ENCODE measurements around the gene PA2G4. TPM values are rescaled to one million over a fixed set of nuclear protein-coding genes. Genes with fewer than 3 reads are reported as not detected.

PA2G4 gene
- total and polyA plus RNA-seq, 5 donors, result 65.5 to 77.6 (median 73.3) TPM

- H3K27me3 ChIP-seq (ENCODE audit: control insufficient read depth, insufficient read depth), result no peaks in the 10 kb centered on the region
- 83% methylated on average over 14 of the region's 14 CpGs for WGBS
- DNase-seq, result no peak
- H3K27ac ChIP-seq (ENCODE audit: low read length), result no peak overlapping the region
- no peaks in the 10 kb centered on the region for H3K9me3 ChIP-seq (ENCODE audit: control insufficient read depth, low read length)
- no peak for ATAC-seq
- H3K4me3 ChIP-seq (ENCODE audit: low read length), result no peak overlapping the region
- H3K4me1 ChIP-seq (ENCODE audit: control insufficient read depth, insufficient read depth, low read length), result no peaks in the 10 kb centered on the region
- intact Hi-C loops (cut with DNase I), result no loop called here
Measured at GRCh38 chr12:56101045-56101444, 3.3 kb upstream of the PA2G4 start.

DNA sequence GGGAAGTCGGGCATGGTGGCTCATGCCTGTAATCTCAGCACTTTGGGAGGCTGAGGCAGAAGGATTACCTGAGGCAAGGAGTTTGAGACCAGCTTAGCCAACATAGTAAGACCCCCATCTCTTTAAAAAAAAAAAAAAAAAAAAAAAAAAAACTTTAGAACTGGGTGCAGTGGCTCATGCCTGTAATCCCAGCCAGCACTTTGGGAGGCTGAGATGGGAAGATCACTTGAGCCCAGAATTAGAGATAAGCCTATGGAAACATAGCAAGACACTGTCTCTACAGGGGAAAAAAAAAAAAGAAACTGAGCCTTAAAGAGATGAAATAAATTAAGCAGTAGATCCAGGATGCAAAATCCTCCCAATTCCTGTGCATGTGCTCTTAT lies 1.7 kb upstream of the PA2G4 start:
- intact Hi-C loops (cut with DNase I), result no loop called here
- no peak for DNase-seq
- no peak overlapping the region for H3K4me3 ChIP-seq (ENCODE audit: low read length)
- H3K27me3 ChIP-seq (ENCODE audit: control insufficient read depth, insufficient read depth), result no peaks in the 10 kb centered on the region
- H3K27ac ChIP-seq (ENCODE audit: low read length), result no peak overlapping the region
- no peaks in the 10 kb centered on the region for H3K4me1 ChIP-seq (ENCODE audit: control insufficient read depth, insufficient read depth, low read length)
- ATAC-seq, result no peak
- 72% methylated on average over 1 of the region's 1 CpG for WGBS
- no peaks in the 10 kb centered on the region for H3K9me3 ChIP-seq (ENCODE audit: control insufficient read depth, low read length)

DNA sequence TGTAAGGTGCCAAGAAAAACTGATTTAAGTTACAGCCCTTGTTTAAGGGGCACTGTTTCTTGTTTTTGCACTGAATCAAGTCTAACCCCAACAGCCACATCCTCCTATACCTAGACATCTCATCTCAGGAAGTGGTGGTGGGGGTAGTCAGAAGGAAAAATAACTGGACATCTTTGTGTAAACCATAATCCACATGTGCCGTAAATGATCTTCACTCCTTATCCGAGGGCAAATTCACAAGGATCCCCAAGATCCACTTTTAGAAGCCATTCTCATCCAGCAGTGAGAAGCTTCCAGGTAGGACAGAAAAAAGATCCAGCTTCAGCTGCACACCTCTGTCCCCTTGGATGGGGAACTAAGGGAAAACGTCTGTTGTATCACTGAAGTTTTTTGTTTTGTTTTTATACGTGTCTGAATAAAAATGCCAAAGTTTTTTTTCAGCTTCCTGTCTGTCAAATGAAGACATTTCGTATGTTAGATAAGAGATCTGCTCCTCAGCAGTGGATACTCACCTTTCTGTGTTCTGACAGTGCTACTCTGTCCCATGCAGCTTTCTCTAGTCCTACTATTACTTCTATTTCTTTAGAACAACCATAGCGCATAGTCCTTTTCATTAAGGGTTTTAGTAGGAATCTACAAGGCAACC lies 1.2 kb upstream of the PA2G4 start:
- intact Hi-C loops (cut with DNase I), result no loop called here
- ATAC-seq, result no peak
- no peaks in the 10 kb centered on the region for H3K27me3 ChIP-seq (ENCODE audit: control insufficient read depth, insufficient read depth)
- H3K9me3 ChIP-seq (ENCODE audit: control insufficient read depth, low read length), result no peaks in the 10 kb centered on the region
- WGBS, result 49% methylated on average over 6 of the region's 6 CpGs
- H3K4me3 ChIP-seq (ENCODE audit: low read length), result peak overlapping the region; percentile 83
- no peaks in the 10 kb centered on the region for H3K4me1 ChIP-seq (ENCODE audit: control insufficient read depth, insufficient read depth, low read length)
- no peak overlapping the region for H3K27ac ChIP-seq (ENCODE audit: low read length)
- DNase-seq, result no peak

DNA sequence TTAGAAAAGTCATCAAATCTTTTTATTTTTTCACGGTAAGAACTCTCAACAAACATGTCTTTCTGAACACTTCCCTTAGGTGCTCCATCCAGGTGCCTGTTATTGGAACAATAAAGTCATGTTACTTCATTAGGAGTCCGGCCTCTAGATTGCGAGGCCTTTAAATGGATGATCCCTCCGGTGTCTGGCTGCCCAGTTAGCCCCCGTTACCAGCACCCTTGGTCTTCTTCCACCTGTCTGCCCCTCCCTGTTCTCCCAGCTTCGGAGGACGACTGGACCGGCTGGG lies 593 bp upstream of the PA2G4 start:
- no peak for ATAC-seq
- no peaks in the 10 kb centered on the region for H3K9me3 ChIP-seq (ENCODE audit: control insufficient read depth, low read length)
- peak overlapping the region; percentile 83 for H3K4me3 ChIP-seq (ENCODE audit: low read length)
- H3K27ac ChIP-seq (ENCODE audit: low read length), result peak overlapping the region; percentile 88
- no peaks in the 10 kb centered on the region for H3K27me3 ChIP-seq (ENCODE audit: control insufficient read depth, insufficient read depth)
- intact Hi-C loops (cut with DNase I), result no loop called here
- no peaks in the 10 kb centered on the region for H3K4me1 ChIP-seq (ENCODE audit: control insufficient read depth, insufficient read depth, low read length)
- DNase-seq, result no peak
- 2% methylated on average over 8 of the region's 8 CpGs for WGBS

GRCh38 chr12:56104815-56105608 lies 653 bp downstream of the PA2G4 start:
- peak; percentile 49 to 77 (median 52) for DNase-seq
- Histone ChIP-seq H3K27me3 (ENCODE audit: control insufficient read depth, insufficient read depth) (no peaks in the 10 kb centered on the region), H3K9me3 (ENCODE audit: control insufficient read depth, low read length) (no peaks in the 10 kb centered on the region), H3K4me1 (ENCODE audit: control insufficient read depth, insufficient read depth, low read length) (no peaks in the 10 kb centered on the region), H3K4me3 (ENCODE audit: low read length) (peak overlapping the region; percentile 48), H3K27ac (ENCODE audit: low read length) (peak overlapping the region; percentile 84)
- intact Hi-C loops (cut with DNase I), result no loop called here
- peak; percentile 31 to 50 for ATAC-seq
- WGBS, result under 1% methylated on average over 40 of the region's 40 CpGs

DNA sequence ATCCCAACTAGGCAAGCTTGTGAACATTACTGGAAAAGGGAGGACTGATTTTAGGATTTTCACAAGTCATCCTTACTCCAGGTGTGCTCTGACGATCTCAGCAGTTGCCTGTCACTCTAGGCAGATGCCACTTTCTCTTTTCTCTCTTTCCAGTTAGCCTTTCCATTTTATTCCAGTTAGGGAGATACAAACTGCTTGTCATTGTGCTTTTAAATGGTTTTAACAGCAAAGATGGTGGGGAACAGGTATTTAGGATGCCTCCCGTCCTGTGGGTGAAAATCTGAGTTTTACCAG lies 1.2 kb downstream of the PA2G4 start:
- whole genome bisulfite sequencing, result 33% methylated on average over 2 of the region's 2 CpGs
- intact Hi-C loops (cut with DNase I), result no loop called here
- no peak for ATAC-seq

DNA sequence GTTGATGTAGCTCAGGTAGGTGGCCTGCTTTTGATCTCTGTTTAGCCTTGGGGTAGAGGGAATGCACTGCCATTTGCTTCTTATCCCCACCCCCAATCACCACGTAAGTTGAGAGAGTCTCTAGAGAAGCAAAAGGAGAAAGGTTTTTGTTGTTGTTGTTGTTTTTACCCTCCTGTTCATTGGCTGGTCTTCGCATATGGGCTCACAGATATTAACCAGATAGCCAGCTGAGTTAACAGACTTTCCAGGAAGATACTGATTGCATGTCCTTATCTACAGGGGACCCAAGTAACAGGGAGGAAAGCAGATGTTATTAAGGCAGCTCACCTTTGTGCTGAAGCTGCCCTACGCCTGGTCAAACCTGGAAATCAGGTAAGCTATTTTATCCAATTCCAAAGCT lies 2.9 kb downstream of the PA2G4 start:
- Histone ChIP-seq H3K27ac (ENCODE audit: low read length) (no peak overlapping the region), H3K4me3 (ENCODE audit: low read length) (no peak overlapping the region), H3K27me3 (ENCODE audit: control insufficient read depth, insufficient read depth) (no peaks in the 10 kb centered on the region), H3K9me3 (ENCODE audit: control insufficient read depth, low read length) (no peaks in the 10 kb centered on the region), H3K4me1 (ENCODE audit: control insufficient read depth, insufficient read depth, low read length) (no peaks in the 10 kb centered on the region)
- ATAC-seq (no peak), DNase-seq (no peak)
- WGBS, result 91% methylated on average over 3 of the region's 3 CpGs
- intact Hi-C loops (cut with DNase I), result no loop called here

More for the DNA sequence above, 1.2 kb downstream of the PA2G4 start:
- Histone ChIP-seq H3K9me3 (ENCODE audit: control insufficient read depth, low read length) (no peaks in the 10 kb centered on the region), H3K27me3 (ENCODE audit: control insufficient read depth, insufficient read depth) (no peaks in the 10 kb centered on the region), H3K4me3 (ENCODE audit: low read length) (peak overlapping the region; percentile 48), H3K4me1 (ENCODE audit: control insufficient read depth, insufficient read depth, low read length) (no peaks in the 10 kb centered on the region), H3K27ac (ENCODE audit: low read length) (no peak overlapping the region)
- no peak for DNase-seq

- no peak for DNase-seq
- no peak overlapping the region for H3K4me3 ChIP-seq (ENCODE audit: low read length)
- no peaks in the 10 kb centered on the region for H3K9me3 ChIP-seq (ENCODE audit: control insufficient read depth, low read length)
- no peak overlapping the region for H3K27ac ChIP-seq (ENCODE audit: low read length)
- ATAC-seq, result no peak
- H3K4me1 ChIP-seq (ENCODE audit: control insufficient read depth, insufficient read depth, low read length), result peaks cover 2% of the 10 kb centered on the region
- 93% methylated on average over 5 of the region's 5 CpGs for WGBS
- no peaks in the 10 kb centered on the region for H3K27me3 ChIP-seq (ENCODE audit: control insufficient read depth, insufficient read depth)
- intact Hi-C loops (cut with DNase I), result no loop called here
Measured at GRCh38 chr12:56110571-56110970, 6.2 kb downstream of the PA2G4 start.

DNA sequence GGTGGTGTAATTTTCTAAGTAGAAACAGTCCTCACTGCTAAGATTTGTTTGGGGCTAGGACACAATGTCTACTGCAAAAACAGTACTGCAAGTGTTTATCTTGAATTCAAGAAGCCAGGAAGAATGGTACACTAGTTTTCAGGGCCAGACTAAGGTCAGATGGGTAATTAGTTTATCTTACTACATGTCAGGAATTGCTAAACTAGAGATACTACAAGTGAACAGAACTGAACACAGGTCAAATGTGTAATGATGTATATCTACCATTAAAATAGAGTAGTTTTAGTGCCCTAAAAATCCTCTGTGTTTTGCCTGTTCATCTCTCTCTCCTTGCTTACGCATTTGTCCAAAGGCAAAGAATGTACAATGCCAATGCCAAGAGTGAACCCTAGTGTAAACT lies 9.7 kb downstream of the PA2G4 start:
- no peak for ATAC-seq
- DNase-seq, result no peak
- 92% methylated on average over 1 of the region's 1 CpG for WGBS

DNA sequence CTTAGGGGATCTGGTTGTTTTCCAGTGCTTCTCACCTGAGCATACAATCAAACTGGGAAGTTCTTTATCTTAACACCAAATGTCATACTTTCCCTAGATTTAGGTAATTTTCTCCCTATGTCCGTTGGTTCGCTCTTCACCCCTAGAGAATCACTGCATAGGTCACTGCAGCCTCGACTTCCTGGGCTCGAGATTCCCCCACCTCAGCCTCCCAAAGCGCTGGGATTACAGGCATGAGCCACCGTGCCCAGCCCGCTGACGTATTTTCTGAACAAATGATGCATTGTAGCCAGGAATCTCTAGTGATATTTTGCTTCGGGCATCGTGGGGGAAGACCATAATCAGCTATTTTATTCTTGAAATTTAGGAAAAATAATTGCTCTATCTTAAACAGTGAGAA lies 11.0 kb downstream of the PA2G4 start:
- H3K4me1 ChIP-seq (ENCODE audit: control insufficient read depth, insufficient read depth, low read length), result peaks cover 6% of the 10 kb centered on the region
- H3K4me3 ChIP-seq (ENCODE audit: low read length), result peak overlapping the region; percentile 96
- intact Hi-C loops (cut with DNase I), result loop anchor here in 1 of 4 donors (5.0 kb wide), 1 partner anchor 42 kb away; the partner anchor contains the start of gene MYL6
- H3K27ac ChIP-seq (ENCODE audit: low read length), result no peak overlapping the region
- no peaks in the 10 kb centered on the region for H3K9me3 ChIP-seq (ENCODE audit: control insufficient read depth, low read length)
- DNase-seq (peak; percentile 47 to 77 (median 66)), ATAC-seq (no peak)
- WGBS, result 31% methylated on average over 10 of the region's 10 CpGs
- H3K27me3 ChIP-seq (ENCODE audit: control insufficient read depth, insufficient read depth), result no peaks in the 10 kb centered on the region

More for the DNA sequence above, 9.7 kb downstream of the PA2G4 start:
- H3K27ac ChIP-seq (ENCODE audit: low read length), result no peak overlapping the region
- intact Hi-C loops (cut with DNase I), result no loop called here
- H3K4me1 ChIP-seq (ENCODE audit: control insufficient read depth, insufficient read depth, low read length), result peaks cover 6% of the 10 kb centered on the region
- no peaks in the 10 kb centered on the region for H3K27me3 ChIP-seq (ENCODE audit: control insufficient read depth, insufficient read depth)
- H3K4me3 ChIP-seq (ENCODE audit: low read length), result no peak overlapping the region
- H3K9me3 ChIP-seq (ENCODE audit: control insufficient read depth, low read length), result no peaks in the 10 kb centered on the region

DNA sequence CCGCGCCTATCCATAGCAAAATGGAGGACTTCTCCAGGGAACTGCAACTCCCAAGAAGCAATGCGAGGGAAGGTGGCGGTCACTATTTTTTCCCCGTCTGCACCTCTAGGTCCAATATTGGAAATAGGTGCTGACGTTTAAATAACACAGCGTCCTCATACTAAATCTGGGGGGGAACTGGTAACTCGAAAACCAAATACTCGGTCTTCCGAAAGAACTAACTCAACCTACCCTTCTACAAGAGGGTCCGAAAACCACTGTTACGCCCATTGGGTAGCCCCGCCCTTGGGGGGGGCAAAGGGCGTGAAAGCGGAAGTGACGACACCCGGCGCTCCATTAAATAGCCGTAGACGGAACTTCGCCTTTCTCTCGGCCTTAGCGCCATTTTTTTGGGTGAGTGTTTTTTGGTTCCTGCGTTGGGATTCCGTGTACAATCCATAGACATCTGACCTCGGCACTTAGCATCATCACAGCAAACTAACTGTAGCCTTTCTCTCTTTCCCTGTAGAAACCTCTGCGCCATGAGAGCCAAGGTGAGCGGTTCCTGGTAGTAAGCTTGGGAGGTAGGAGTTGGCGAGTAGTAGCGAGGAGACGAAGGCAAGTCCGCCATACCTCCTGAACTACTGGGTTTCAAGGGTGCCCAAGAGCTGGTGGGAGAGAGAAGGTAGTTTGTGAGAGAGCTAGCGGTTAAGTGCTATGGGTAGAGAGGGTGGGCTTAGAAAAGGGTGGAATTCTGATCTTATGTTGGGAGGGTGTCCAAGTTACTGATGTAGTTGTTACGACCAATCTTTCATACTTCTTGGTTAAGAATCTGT lies 12.1 kb downstream of the PA2G4 start, which contains the start of gene RPL41:
TSS of gene RPL41 (plus strand) at position 367 of the 815 bp plus-strand sequence.
- intact Hi-C loops (cut with DNase I), result loop anchor here in 1 of 4 donors (5.0 kb wide), 1 partner anchor 41 kb away; the partner anchor contains the start of gene MYL6
- Histone ChIP-seq H3K4me1 (ENCODE audit: control insufficient read depth, insufficient read depth, low read length) (peaks cover 6% of the 10 kb centered on the region), H3K4me3 (ENCODE audit: low read length) (peak within 1 kb of the TSS; percentile 96), H3K27ac (ENCODE audit: low read length) (peak within 1 kb of the TSS; percentile 99), H3K27me3 (ENCODE audit: control insufficient read depth, insufficient read depth) (no peaks in the 10 kb centered on the region), H3K9me3 (ENCODE audit: control insufficient read depth, low read length) (no peaks in the 10 kb centered on the region)
- ATAC-seq, result peak; percentile 76 to 83
- peak; percentile 94 to 98 (median 96) for DNase-seq
- under 1% methylated on average over 34 of the region's 34 CpGs for WGBS

Measured in right cardiac atrium (tissue), 5 donors.